Vagina (tissue), 2 donors: ENCODE measurements around the gene MRC1. TPM values are rescaled to one million over a fixed set of nuclear protein-coding genes. Genes with fewer than 3 reads are reported as not detected.

Source experiments
- DNase-seq, 2 donors: peaks; one replicate each; pipeline ENCODE4 v3.0.0-alpha.2; 2017; ENCODE audit errors: extremely low spot score in 2 of 2
- H3K27ac ChIP-seq: fragments of 200-600 bp; sonication (generic); one replicate; pipeline ENCODE4 v1.5.1; 2019
- H3K27me3 ChIP-seq: fragments of 200-600 bp; sonication (generic); one replicate; pipeline ENCODE4 v1.5.1; 2019
- H3K36me3 ChIP-seq, 2 donors: fragments of 200-600 bp; sonication (generic); one replicate each; pipeline ENCODE4 v1.5.1; 2017 to 2019
- H3K4me1 ChIP-seq: fragments of 200-600 bp; sonication (generic); one replicate; pipeline ENCODE4 v1.5.1; 2019
- H3K4me3 ChIP-seq, 2 donors: fragments of 200-600 bp; sonication (generic); 1 replicate in 1 of 2; 2 replicates in 1 of 2; pipeline ENCODE4 v1.5.1; 2016 to 2019
- H3K9me3 ChIP-seq: fragments of 200-600 bp; sonication (generic); one replicate; pipeline ENCODE4 v1.5.1; 2019
- CTCF ChIP-seq, 3 experiments: fragments of 450-650 bp in 2 of 3; fragments of 200-600 bp in 1 of 3; sonication (generic) in 1 of 3; IDR thresholded peaks; one replicate each; pipeline ENCODE4 v1.5.1; 2017 to 2019; ENCODE audit warnings: antibody characterized with exemption in 3 of 3, mild to moderate bottlenecking in 2 of 3, moderate library complexity in 2 of 3
- POLR2A ChIP-seq, 2 donors: fragments of 450-650 bp; IDR thresholded peaks; one replicate each; pipeline ENCODE4 v1.6.1; 2017; ENCODE audit warnings: antibody characterized with exemption in 2 of 2, mild to moderate bottlenecking in 2 of 2, moderate library complexity in 2 of 2
- POLR2AphosphoS5 ChIP-seq, 2 donors: sonication (generic); formaldehyde crosslinking; IDR thresholded peaks; one replicate each; pipeline ENCODE4 v1.9.0; 2017; ENCODE audit warnings: antibody characterized with exemption in 2 of 2, mild to moderate bottlenecking in 2 of 2, low read depth in 1 of 2; ENCODE audit not compliant: insufficient read depth in 1 of 2
- intact Hi-C: fragments of 100-400 bp; cut with DNase I; formaldehyde crosslinking; loops from one replicate; pipeline ENCODE4 v1.15.1; 2023
- total RNA-seq: library from RNA; depleted of rRNA; stranded (reverse); fragments of >200 nt; gene quantifications from one replicate; pipeline ENCODE4 v1.2.3, GENCODE V29; 2016

MRC1 gene
- total RNA-seq, 1 donor from 2014 or later, result 18.9 TPM

GRCh38 chr10:17836942-17837341 lies 27.8 kb downstream of the MRC1 start:
- Histone ChIP-seq H3K27ac (no peak overlapping the region), H3K4me1 (no peaks in the 10 kb centered on the region), H3K9me3 (no peaks in the 10 kb centered on the region), H3K36me3 (no peaks in the 10 kb centered on the region), H3K4me3 (no peak overlapping the region), H3K27me3 (no peaks in the 10 kb centered on the region)
- intact Hi-C loops, result no loop called here
- TF ChIP-seq POLR2A (IDR thresholded peaks at IDR 0.05) (no peak), POLR2AphosphoS5 (IDR thresholded peaks at IDR 0.05; ENCODE audit: insufficient read depth in 1 of 2, low read depth in 1 of 2) (no peak), CTCF (IDR thresholded peaks at IDR 0.05) (no peak)
- no peak for DNase-seq

GRCh38 chr10:17838080-17838648 lies 29.0 kb downstream of the MRC1 start:
- no peak overlapping the region for H3K27ac ChIP-seq
- intact Hi-C loops, result no loop called here
- no peak for TF ChIP-seq POLR2AphosphoS5 (IDR thresholded peaks at IDR 0.05; ENCODE audit: insufficient read depth in 1 of 2, low read depth in 1 of 2)
- no peak for DNase-seq
- no peak overlapping the region for H3K4me3 ChIP-seq
- H3K4me1 ChIP-seq, result no peaks in the 10 kb centered on the region
- no peaks in the 10 kb centered on the region for H3K36me3 ChIP-seq
- no peaks in the 10 kb centered on the region for H3K9me3 ChIP-seq
- no peaks in the 10 kb centered on the region for H3K27me3 ChIP-seq

- no peak for TF ChIP-seq POLR2A (IDR thresholded peaks at IDR 0.05)
- TF ChIP-seq CTCF (IDR thresholded peaks at IDR 0.05), result no peak
- TF ChIP-seq POLR2AphosphoS5 (IDR thresholded peaks at IDR 0.05; ENCODE audit: insufficient read depth in 1 of 2, low read depth in 1 of 2), result no peak
- Histone ChIP-seq H3K36me3 (no peaks in the 10 kb centered on the region), H3K9me3 (no peaks in the 10 kb centered on the region), H3K27ac (no peak overlapping the region), H3K4me3 (no peak overlapping the region), H3K27me3 (no peaks in the 10 kb centered on the region), H3K4me1 (no peaks in the 10 kb centered on the region)
- intact Hi-C loops, result no loop called here
- no peak for DNase-seq
Measured at GRCh38 chr10:17841050-17841449, 31.9 kb downstream of the MRC1 start.

- intact Hi-C loops, result no loop called here
- H3K36me3 ChIP-seq, result no peaks in the 10 kb centered on the region
- H3K4me1 ChIP-seq, result no peaks in the 10 kb centered on the region
- no peaks in the 10 kb centered on the region for H3K27me3 ChIP-seq
- no peak for DNase-seq
- no peak overlapping the region for H3K4me3 ChIP-seq
- TF ChIP-seq POLR2A (IDR thresholded peaks at IDR 0.05), result no peak
- TF ChIP-seq POLR2AphosphoS5 (IDR thresholded peaks at IDR 0.05; ENCODE audit: insufficient read depth in 1 of 2, low read depth in 1 of 2), result no peak
- no peak for TF ChIP-seq CTCF (IDR thresholded peaks at IDR 0.05)
- no peaks in the 10 kb centered on the region for H3K9me3 ChIP-seq
- no peak overlapping the region for H3K27ac ChIP-seq
Measured at GRCh38 chr10:17842641-17843040, 33.5 kb downstream of the MRC1 start.

- no peak for DNase-seq
- H3K36me3 ChIP-seq, result no peaks in the 10 kb centered on the region
- H3K9me3 ChIP-seq, result no peaks in the 10 kb centered on the region
- TF ChIP-seq POLR2AphosphoS5 (IDR thresholded peaks at IDR 0.05; ENCODE audit: insufficient read depth in 1 of 2, low read depth in 1 of 2), result no peak
- TF ChIP-seq POLR2A (IDR thresholded peaks at IDR 0.05), result no peak
- TF ChIP-seq CTCF (IDR thresholded peaks at IDR 0.05), result peak in 1 of 3 experiments; percentile 15
- no peaks in the 10 kb centered on the region for H3K27me3 ChIP-seq
- intact Hi-C loops, result no loop called here
- H3K27ac ChIP-seq, result no peak overlapping the region
- H3K4me1 ChIP-seq, result no peaks in the 10 kb centered on the region
- H3K4me3 ChIP-seq, result no peak overlapping the region
Measured at GRCh38 chr10:17847585-17848296, 38.6 kb downstream of the MRC1 start.
